ENCODE measurements around the gene NPAS1. TPM values are rescaled to one million over a fixed set of nuclear protein-coding genes. Genes with fewer than 3 reads are reported as not detected.

The NPAS1 gene
- total RNA-seq, 1 experiment from 2014 or later: 1.4 TPM

- H2AFZ ChIP-seq: no peak overlapping the region
- H3K27me3 ChIP-seq (ENCODE audit: insufficient read depth, low read depth): no peaks in the 10 kb centered on the region
- H3K36me3 ChIP-seq (ENCODE audit: low read depth): peaks cover 3% of the 10 kb centered on the region; the same call in 1 of the 2 replicates
- no peak for DNase-seq
- TF ChIP-seq CTCF (conservative IDR thresholded peaks at IDR 0.05): no peak
- TF ChIP-seq EZH2 (IDR thresholded peaks at IDR 0.05; ENCODE audit: low read depth): no peak
- no peaks in the 10 kb centered on the region for H3K9me2 ChIP-seq (ENCODE audit: insufficient read depth)
- H3K27ac ChIP-seq: no peak overlapping the region
- intact Hi-C loops (cut with micrococcal nuclease; ENCODE audit: unreplicated experiment): loop anchor here (5.0 kb wide), 1 partner anchor 117 kb away; the partner anchor contains the start of gene ARHGAP35
- peaks cover 28% of the 10 kb centered on the region for H3K79me2 ChIP-seq (ENCODE audit: low read depth)
- CTCF ChIA-PET: no interaction called here
- no peaks in the 10 kb centered on the region for H3K9me3 ChIP-seq (ENCODE audit: insufficient read depth, low read depth)
- peaks cover 40% of the 10 kb centered on the region; the same call in 1 of the 2 replicates for H3F3A ChIP-seq (ENCODE audit: insufficient read depth, low read depth)
- no peak overlapping the region for H3K4me3 ChIP-seq
- BruUV-seq (replicated peaks): no TSS peak
- H3K4me2 ChIP-seq: no peak overlapping the region
- H3K4me1 ChIP-seq (replicated peaks; ENCODE audit: insufficient read depth): peaks cover 38% of the 10 kb centered on the region
- POLR2A ChIA-PET (ENCODE audit: unreplicated experiment): no interaction called here
- H4K20me1 ChIP-seq (ENCODE audit: insufficient read depth): peaks cover 31% of the 10 kb centered on the region
These were observed 40.2 kb upstream of the NPAS1 start for GRCh38 chr19:46979126-46980105.

DNA sequence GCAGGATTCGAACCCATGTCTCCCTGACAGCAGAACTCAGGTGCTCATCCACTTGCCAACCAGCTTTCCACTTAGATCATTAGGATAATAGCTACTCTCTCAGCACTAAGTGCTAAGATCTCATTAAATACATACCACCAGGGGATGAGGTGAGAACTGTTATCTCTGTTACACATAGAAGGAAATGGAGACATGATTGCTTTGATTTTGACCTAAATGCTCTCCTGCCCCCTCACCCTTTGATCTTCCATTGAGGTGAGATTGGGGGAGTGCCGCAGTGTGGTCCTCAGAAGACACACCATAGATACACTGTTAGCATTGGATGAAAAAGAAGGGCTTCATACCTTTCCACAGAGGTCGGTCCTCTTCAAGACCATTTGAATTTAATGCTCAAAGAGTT lies 38.9 kb upstream of the NPAS1 start:
- H3K79me2 ChIP-seq (ENCODE audit: low read depth): peaks cover 41% of the 10 kb centered on the region
- peaks cover 38% of the 10 kb centered on the region for H4K20me1 ChIP-seq (ENCODE audit: insufficient read depth)
- no peak for DNase-seq
- no peaks in the 10 kb centered on the region for H3K9me3 ChIP-seq (ENCODE audit: insufficient read depth, low read depth)
- no peak overlapping the region for H2AFZ ChIP-seq
- H3K4me1 ChIP-seq (replicated peaks; ENCODE audit: insufficient read depth): peaks cover 35% of the 10 kb centered on the region
- no TSS peak for BruUV-seq (replicated peaks)
- no peak overlapping the region for H3K4me2 ChIP-seq
- CTCF ChIA-PET: no interaction called here
- H3K9me2 ChIP-seq (ENCODE audit: insufficient read depth): no peaks in the 10 kb centered on the region
- peaks cover 3% of the 10 kb centered on the region; the same call in 1 of the 2 replicates for H3K36me3 ChIP-seq (ENCODE audit: low read depth)
- H3K27ac ChIP-seq: no peak overlapping the region
- H3F3A ChIP-seq (ENCODE audit: insufficient read depth, low read depth): peaks cover 26% of the 10 kb centered on the region; the same call in 1 of the 2 replicates
- H3K4me3 ChIP-seq: no peak overlapping the region
- H3K27me3 ChIP-seq (ENCODE audit: insufficient read depth, low read depth): no peaks in the 10 kb centered on the region
- TF ChIP-seq CTCF (conservative IDR thresholded peaks at IDR 0.05) (no peak), EZH2 (IDR thresholded peaks at IDR 0.05; ENCODE audit: low read depth) (no peak)
- POLR2A ChIA-PET (ENCODE audit: unreplicated experiment): no interaction called here
- intact Hi-C loops (cut with micrococcal nuclease; ENCODE audit: unreplicated experiment): no loop called here

GRCh38 chr19:46981286-46981945 lies 38.2 kb upstream of the NPAS1 start:
- POLR2A ChIA-PET (ENCODE audit: unreplicated experiment): no interaction called here
- Histone ChIP-seq H3K36me3 (ENCODE audit: low read depth) (peaks cover 3% of the 10 kb centered on the region; the same call in 1 of the 2 replicates), H3K4me1 (replicated peaks; ENCODE audit: insufficient read depth) (peaks cover 30% of the 10 kb centered on the region), H3K27ac (no peak overlapping the region), H3K27me3 (ENCODE audit: insufficient read depth, low read depth) (no peaks in the 10 kb centered on the region), H3K4me3 (no peak overlapping the region), H3K79me2 (ENCODE audit: low read depth) (peaks cover 42% of the 10 kb centered on the region), H4K20me1 (ENCODE audit: insufficient read depth) (peaks cover 38% of the 10 kb centered on the region), H3K9me2 (ENCODE audit: insufficient read depth) (no peaks in the 10 kb centered on the region), H3K9me3 (ENCODE audit: insufficient read depth, low read depth) (no peaks in the 10 kb centered on the region), H3F3A (ENCODE audit: insufficient read depth, low read depth) (peaks cover 22% of the 10 kb centered on the region; the same call in 1 of the 2 replicates), H3K4me2 (no peak overlapping the region), H2AFZ (no peak overlapping the region)
- TF ChIP-seq EZH2 (IDR thresholded peaks at IDR 0.05; ENCODE audit: low read depth) (no peak), CTCF (conservative IDR thresholded peaks at IDR 0.05) (no peak)
- no peak for DNase-seq
- CTCF ChIA-PET: no interaction called here
- BruUV-seq (replicated peaks): no TSS peak
- intact Hi-C loops (cut with micrococcal nuclease; ENCODE audit: unreplicated experiment): no loop called here

Data from PC-9 (cell line).